Measurements from ENCODE around the gene OR4E2.

OR4E2 gene

GRCh38 chr14:21634840-21635239 is 18.8 kb upstream of the OR4E2 start, which contains the start of gene OR10G2:
Gene OR10G2, minus strand, starts transcription at chr14:21634940. Its CDS starts 98 bp downstream, at chr14:21634842.
- TF ChIP-seq CTCF (IDR thresholded peaks at IDR 0.05; ENCODE audit: insufficient read depth, low read depth, low read length, missing control alignments): no peak
- no peak within 1 kb of the TSS for H3K4me3 ChIP-seq (ENCODE audit: low read depth, low read length)
- DNase-seq (ENCODE audit: low read depth): no peak

GRCh38 chr14:21642683-21643082 is 11.0 kb upstream of the OR4E2 start:
- DNase-seq (ENCODE audit: low read depth): no peak

GRCh38 chr14:21643407-21643806 is 10.2 kb upstream of the OR4E2 start:
- H3K4me3 ChIP-seq (ENCODE audit: low read depth, low read length): no peak overlapping the region
- no peak for DNase-seq (ENCODE audit: low read depth)
- TF ChIP-seq CTCF (IDR thresholded peaks at IDR 0.05; ENCODE audit: insufficient read depth, low read depth, low read length, missing control alignments): no peak

More at GRCh38 chr14:21642683-21643082, 11.0 kb upstream of the OR4E2 start:
- TF ChIP-seq CTCF (IDR thresholded peaks at IDR 0.05; ENCODE audit: insufficient read depth, low read depth, low read length, missing control alignments): no peak
- no peak overlapping the region for H3K4me3 ChIP-seq (ENCODE audit: low read depth, low read length)

GRCh38 chr14:21647380-21647779 is 6.3 kb upstream of the OR4E2 start:
- H3K4me3 ChIP-seq (ENCODE audit: low read depth, low read length): no peak overlapping the region
- no peak for TF ChIP-seq CTCF (IDR thresholded peaks at IDR 0.05; ENCODE audit: insufficient read depth, low read depth, low read length, missing control alignments)
- no peak for DNase-seq (ENCODE audit: low read depth)

GRCh38 chr14:21652209-21652808 is 1.3 kb upstream of the OR4E2 start:
- TF ChIP-seq CTCF (IDR thresholded peaks at IDR 0.05; ENCODE audit: insufficient read depth, low read depth, low read length, missing control alignments): no peak
- no peak overlapping the region for H3K4me3 ChIP-seq (ENCODE audit: low read depth, low read length)
- DNase-seq (ENCODE audit: low read depth): no peak

- no peak overlapping the region for H3K4me3 ChIP-seq (ENCODE audit: low read depth, low read length)
- no peak for TF ChIP-seq CTCF (IDR thresholded peaks at IDR 0.05; ENCODE audit: insufficient read depth, low read depth, low read length, missing control alignments)
Measured at GRCh38 chr14:21654215-21654614, 580 bp downstream of the OR4E2 start.

GRCh38 chr14:21656980-21657379 is 3.3 kb downstream of the OR4E2 start:
- DNase-seq (ENCODE audit: low read depth): no peak
- no peak for TF ChIP-seq CTCF (IDR thresholded peaks at IDR 0.05; ENCODE audit: insufficient read depth, low read depth, low read length, missing control alignments)
- H3K4me3 ChIP-seq (ENCODE audit: low read depth, low read length): no peak overlapping the region

More at GRCh38 chr14:21654215-21654614, 580 bp downstream of the OR4E2 start:
- no peak for DNase-seq (ENCODE audit: low read depth)

Data from GM12865 (cell line).